DND-41 (cell line): ENCODE results near the gene IPO7.

Experiments used
- CTCF ChIP-seq: IDR thresholded peaks from 2 replicates; pipeline ENCODE4 v1.5.1; 2012; ENCODE audit warnings: borderline replicate concordance, low read length, moderate library complexity, mild to moderate bottlenecking; ENCODE audit not compliant: poor library complexity, severe bottlenecking; ENCODE audit errors: extremely low read depth
- EZH2 ChIP-seq: IDR thresholded peaks from 3 replicates; pipeline ENCODE4 v1.6.1; 2012; ENCODE audit warnings: borderline replicate concordance, low read depth, mild to moderate bottlenecking, moderate library complexity, low read length, inconsistent platforms; ENCODE audit not compliant: severe bottlenecking

DNA sequence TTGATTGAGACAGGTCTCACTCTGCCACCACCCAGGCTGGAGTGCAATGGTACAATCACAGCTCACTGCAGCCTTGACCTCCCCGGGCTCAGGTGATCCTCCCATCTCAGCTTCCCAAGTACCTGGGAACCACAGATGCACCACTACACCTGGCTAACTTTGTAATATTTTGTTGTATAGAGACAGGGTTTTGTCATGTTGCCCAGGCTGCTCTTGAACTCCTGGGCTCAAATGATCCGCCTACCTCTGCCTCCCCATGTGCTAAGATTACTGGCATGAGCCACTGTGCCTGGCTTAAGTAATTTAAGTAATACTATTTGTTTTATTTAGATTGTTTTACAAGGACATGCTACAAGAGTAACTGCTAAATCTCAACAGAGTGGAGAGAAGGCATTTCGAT is 109.9 kb downstream of the IPO7 start:
- TF ChIP-seq CTCF (no peak), EZH2 (no peak)
